HEK293T (cell line): ENCODE measurements around the gene RTP5.

ENCODE experiments used
- ARNT ChIP-seq: fragments of 450-650 bp; IDR thresholded peaks from 2 replicates; pipeline ENCODE4 v1.6.1; 2017; ENCODE audit warnings: mild to moderate bottlenecking
- BHLHE40 ChIP-seq: fragments of 450-650 bp; IDR thresholded peaks from 2 replicates; pipeline ENCODE4 v1.6.1; 2016; ENCODE audit warnings: mild to moderate bottlenecking, moderate library complexity, borderline replicate concordance
- ELF4 ChIP-seq: fragments of 450-650 bp; IDR thresholded peaks from 2 replicates; pipeline ENCODE4 v1.6.1; 2017; ENCODE audit warnings: antibody characterized with exemption
- FOXA1 ChIP-seq: fragments of 450-650 bp; IDR thresholded peaks from 2 replicates; pipeline ENCODE4 v1.6.1; 2016; ENCODE audit warnings: mild to moderate bottlenecking
- FOXK2 ChIP-seq: fragments of 450-650 bp; IDR thresholded peaks from 2 replicates; pipeline ENCODE4 v1.6.1; 2016; ENCODE audit warnings: mild to moderate bottlenecking
- FOXM1 ChIP-seq: fragments of 450-650 bp; IDR thresholded peaks from 2 replicates; pipeline ENCODE4 v1.6.1; 2017; ENCODE audit warnings: mild to moderate bottlenecking, borderline replicate concordance
- HDGF ChIP-seq: fragments of 450-650 bp; IDR thresholded peaks from 2 replicates; pipeline ENCODE4 v1.6.1; 2017; ENCODE audit warnings: antibody characterized with exemption, borderline replicate concordance
- L3MBTL2 ChIP-seq: fragments of 450-650 bp; conservative IDR thresholded peaks from 2 replicates; pipeline ENCODE4 v1.6.1; 2016; ENCODE audit warnings: mild to moderate bottlenecking
- NFRKB ChIP-seq: fragments of 450-650 bp; IDR thresholded peaks from 2 replicates; pipeline ENCODE4 v1.6.1; 2016; ENCODE audit warnings: mild to moderate bottlenecking, moderate library complexity
- PKNOX1 ChIP-seq: fragments of 450-650 bp; IDR thresholded peaks from 2 replicates; pipeline ENCODE4 v1.6.1; 2016
- SP1 ChIP-seq: fragments of 450-650 bp; IDR thresholded peaks from 2 replicates; pipeline ENCODE4 v1.6.1; 2017
- SUZ12 ChIP-seq: fragments of 450-650 bp; IDR thresholded peaks from 2 replicates; pipeline ENCODE4 v1.6.1; 2016; ENCODE audit warnings: mild to moderate bottlenecking
- TARDBP ChIP-seq: fragments of 450-650 bp; IDR thresholded peaks from 2 replicates; pipeline ENCODE4 v1.6.1; 2016
- ZNF384 ChIP-seq: fragments of 450-650 bp; IDR thresholded peaks from 2 replicates; pipeline ENCODE4 v1.6.1; 2016

DNA sequence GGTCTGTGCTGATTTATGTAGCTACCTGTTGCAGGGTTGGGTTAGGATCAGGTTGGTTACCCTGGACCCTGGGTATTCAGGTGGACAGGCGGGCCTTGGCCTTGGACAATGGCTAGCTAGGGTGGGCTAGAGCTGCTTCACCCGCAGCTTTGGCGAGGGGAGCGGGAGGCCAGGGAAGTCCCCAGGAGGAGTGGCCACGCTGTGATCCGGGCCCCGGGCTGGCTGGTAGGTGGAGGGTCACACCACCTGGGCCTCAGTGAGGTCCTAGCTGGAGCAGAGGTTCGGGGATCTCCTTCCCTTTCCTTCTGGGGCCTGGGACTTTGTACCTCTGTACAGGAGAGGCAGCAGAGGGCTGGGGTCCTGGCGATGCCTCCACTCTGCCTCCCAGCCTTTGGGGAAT lies 9.8 kb downstream of the RTP5 start:
- TF ChIP-seq NFRKB (no peak), FOXK2 (no peak), L3MBTL2 (no peak), FOXM1 (no peak), TARDBP (no peak), FOXA1 (no peak), ARNT (no peak), PKNOX1 (no peak), SP1 (no peak), SUZ12 (no peak), ZNF384 (no peak), HDGF (no peak), BHLHE40 (no peak), ELF4 (no peak)
